Right atrium auricular region (tissue), 2 donors: ENCODE measurements around the gene VWA8. TPM values are rescaled to one million over a fixed set of nuclear protein-coding genes. Genes with fewer than 3 reads are reported as not detected.
A peak's percentile ranks its signal among the peaks of the same experiment; 100 is the strongest.

Experiments used
- DNase-seq: peaks from one replicate; pipeline ENCODE4 v3.0.0-alpha.2; 2019; ENCODE audit warnings: low spot score
- H3K27ac ChIP-seq, 2 donors: fragments of 200-600 bp; sonication (generic); 1 replicate in 1 of 2; 2 replicates in 1 of 2; pipeline ENCODE4 v1.5.1; 2016 to 2019
- H3K27me3 ChIP-seq, 2 donors: fragments of 200-600 bp; sonication (generic); one replicate each; pipeline versions ENCODE4 v1.5.1 to v1.6.0; 2017 to 2019
- H3K36me3 ChIP-seq: fragments of 200-600 bp; sonication (generic); one replicate; pipeline ENCODE4 v1.5.1; 2016
- H3K4me1 ChIP-seq, 2 donors: fragments of 200-600 bp; sonication (generic); one replicate each; pipeline versions ENCODE4 v1.5.1 to v1.6.0; 2017 to 2019
- H3K4me3 ChIP-seq, 2 donors: fragments of 200-600 bp; sonication (generic); 1 replicate in 1 of 2; 2 replicates in 1 of 2; pipeline ENCODE4 v1.5.1; 2017 to 2019; ENCODE audit warnings: mild to moderate bottlenecking in 1 of 2, moderate library complexity in 1 of 2
- H3K9me3 ChIP-seq, 2 donors: fragments of 200-600 bp; sonication (generic); one replicate each; pipeline ENCODE4 v1.5.1; 2019
- total RNA-seq, 2 donors: library from RNA; depleted of rRNA; stranded (reverse); fragments of >200 nt; gene quantifications; one replicate each; pipeline ENCODE4 v1.1.0, GENCODE V29; 2016
- TF ChIP-seq, protein P1 (sequence below), 2 donors: fragments of 200-600 bp; sonication (generic); IDR thresholded peaks; one replicate each; pipeline ENCODE4 v1.5.1; 2019; ENCODE audit warnings: antibody characterized with exemption in 2 of 2

The VWA8 gene
- total RNA-seq, 2 donors from 2014 or later = 25.9 to 32.8 TPM

DNA sequence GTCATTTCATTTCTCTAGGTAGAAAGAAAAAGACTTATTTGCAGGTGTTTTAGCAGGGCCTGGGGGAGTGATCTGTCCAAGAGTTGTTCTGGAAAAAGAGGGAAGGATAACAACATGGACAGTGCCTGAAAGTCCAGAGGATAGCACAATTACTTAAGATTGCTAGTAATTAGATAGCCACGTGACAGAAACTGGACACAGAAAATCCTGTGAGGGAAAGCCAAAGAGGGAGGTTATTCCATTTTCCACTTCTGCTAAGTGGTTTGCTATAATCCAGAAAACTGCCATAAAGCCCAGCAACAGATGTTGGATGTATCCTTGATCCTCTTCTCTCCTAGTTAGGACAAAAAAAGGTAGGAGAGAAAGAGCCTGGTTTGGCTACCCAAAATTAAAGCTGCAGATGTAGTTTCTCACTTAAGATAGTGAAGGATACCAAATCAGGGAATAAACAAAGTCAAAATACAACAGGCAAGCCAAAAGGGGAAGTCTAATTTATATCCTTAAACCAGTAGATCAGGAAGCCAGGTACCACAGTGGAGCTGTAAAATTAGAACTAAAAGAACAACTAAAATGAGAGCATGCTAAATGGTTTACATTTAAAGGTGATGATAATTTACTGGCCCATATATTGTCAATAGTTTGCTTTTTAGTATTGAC, 140.2 kb downstream of the VWA8 start:
- no peaks in the 10 kb centered on the region for H3K4me1 ChIP-seq
- no peak overlapping the region for H3K27ac ChIP-seq
- H3K9me3 ChIP-seq = no peaks in the 10 kb centered on the region
- DNase-seq = no peak
- TF ChIP-seq, protein P1, sequence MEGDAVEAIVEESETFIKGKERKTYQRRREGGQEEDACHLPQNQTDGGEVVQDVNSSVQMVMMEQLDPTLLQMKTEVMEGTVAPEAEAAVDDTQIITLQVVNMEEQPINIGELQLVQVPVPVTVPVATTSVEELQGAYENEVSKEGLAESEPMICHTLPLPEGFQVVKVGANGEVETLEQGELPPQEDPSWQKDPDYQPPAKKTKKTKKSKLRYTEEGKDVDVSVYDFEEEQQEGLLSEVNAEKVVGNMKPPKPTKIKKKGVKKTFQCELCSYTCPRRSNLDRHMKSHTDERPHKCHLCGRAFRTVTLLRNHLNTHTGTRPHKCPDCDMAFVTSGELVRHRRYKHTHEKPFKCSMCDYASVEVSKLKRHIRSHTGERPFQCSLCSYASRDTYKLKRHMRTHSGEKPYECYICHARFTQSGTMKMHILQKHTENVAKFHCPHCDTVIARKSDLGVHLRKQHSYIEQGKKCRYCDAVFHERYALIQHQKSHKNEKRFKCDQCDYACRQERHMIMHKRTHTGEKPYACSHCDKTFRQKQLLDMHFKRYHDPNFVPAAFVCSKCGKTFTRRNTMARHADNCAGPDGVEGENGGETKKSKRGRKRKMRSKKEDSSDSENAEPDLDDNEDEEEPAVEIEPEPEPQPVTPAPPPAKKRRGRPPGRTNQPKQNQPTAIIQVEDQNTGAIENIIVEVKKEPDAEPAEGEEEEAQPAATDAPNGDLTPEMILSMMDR (IDR thresholded peaks at IDR 0.05) = no peak
- no peak overlapping the region for H3K4me3 ChIP-seq
- H3K36me3 ChIP-seq = peaks cover 13% of the 10 kb centered on the region
- H3K27me3 ChIP-seq = no peaks in the 10 kb centered on the region

DNA sequence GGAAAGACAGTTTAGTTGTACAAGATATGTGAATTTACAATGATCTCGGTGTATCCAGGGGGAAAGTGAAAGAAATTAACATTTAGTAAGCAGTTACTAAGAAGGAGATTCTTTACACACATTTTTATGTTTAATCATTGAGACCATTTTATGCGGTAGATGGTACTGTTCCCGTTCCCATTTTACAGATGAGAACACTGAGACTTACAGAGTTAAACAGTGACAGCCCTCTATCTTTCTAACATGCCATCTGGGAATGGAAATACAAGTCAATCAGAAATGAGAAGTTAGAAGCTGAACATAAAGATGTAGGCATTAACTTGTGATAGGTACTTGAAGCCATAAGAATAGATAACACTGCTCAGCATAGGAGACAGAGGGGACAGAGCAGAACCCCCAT, 144.9 kb downstream of the VWA8 start:
- TF ChIP-seq, protein P1 (IDR thresholded peaks at IDR 0.05) = no peak
- peaks cover 19% of the 10 kb centered on the region for H3K36me3 ChIP-seq
- H3K27ac ChIP-seq = no peak overlapping the region
- peaks cover 0 to 6% of the 10 kb centered on the region in 2 donors for H3K9me3 ChIP-seq
- no peak for DNase-seq
- peaks cover 0 to 9% of the 10 kb centered on the region in 2 donors for H3K4me1 ChIP-seq
- H3K27me3 ChIP-seq = no peaks in the 10 kb centered on the region
- no peak overlapping the region for H3K4me3 ChIP-seq

DNA sequence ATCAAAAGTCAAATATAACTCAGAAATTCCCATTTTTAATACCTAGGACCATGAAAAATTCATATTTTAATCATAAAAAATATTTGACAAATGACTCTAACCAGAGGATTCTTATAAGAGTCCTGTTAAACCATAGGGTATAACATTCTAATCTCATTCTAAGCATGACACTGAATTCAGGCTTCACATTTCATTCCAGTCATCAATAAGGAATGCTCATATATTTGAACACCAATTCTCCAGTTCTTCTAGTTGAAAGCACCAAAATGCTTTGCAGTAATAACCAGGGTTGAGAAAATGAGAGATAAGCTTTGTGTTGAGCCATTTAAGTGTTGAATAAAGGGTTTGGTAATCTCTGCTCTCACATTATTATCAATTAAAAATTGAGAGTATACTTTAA, 147.5 kb downstream of the VWA8 start:
- TF ChIP-seq, protein P1 (IDR thresholded peaks at IDR 0.05) = no peak
- Histone ChIP-seq H3K4me1 (peaks cover 0 to 9% of the 10 kb centered on the region in 2 donors), H3K27ac (no peak overlapping the region), H3K36me3 (peaks cover 24% of the 10 kb centered on the region), H3K4me3 (no peak overlapping the region), H3K27me3 (no peaks in the 10 kb centered on the region), H3K9me3 (peaks cover 0 to 6% of the 10 kb centered on the region in 2 donors)
- DNase-seq = no peak

DNA sequence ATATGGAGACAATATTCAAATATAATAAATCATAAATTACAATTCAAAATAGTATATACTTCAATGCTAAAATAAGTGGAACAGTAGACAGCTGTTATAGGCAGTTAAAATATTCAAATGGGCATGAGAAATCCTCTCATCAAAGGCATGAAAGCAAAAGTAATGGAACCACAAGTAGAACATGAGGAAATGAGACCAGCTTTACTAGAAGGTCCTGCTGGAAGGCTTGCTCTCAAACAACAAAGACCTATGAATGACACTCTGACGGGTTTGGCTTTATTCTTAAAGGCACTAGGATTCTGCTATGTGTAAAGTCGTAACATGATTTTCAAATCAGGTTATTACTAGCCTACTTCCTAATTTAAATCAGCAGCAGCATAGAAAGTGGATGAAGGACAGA, 148.1 kb downstream of the VWA8 start:
- no peak overlapping the region for H3K4me3 ChIP-seq
- DNase-seq = no peak
- peaks cover 0 to 9% of the 10 kb centered on the region in 2 donors for H3K4me1 ChIP-seq
- TF ChIP-seq, protein P1 (IDR thresholded peaks at IDR 0.05) = no peak
- peaks cover 18% of the 10 kb centered on the region for H3K36me3 ChIP-seq
- peaks cover 0 to 6% of the 10 kb centered on the region in 2 donors for H3K9me3 ChIP-seq
- H3K27ac ChIP-seq = no peak overlapping the region
- no peaks in the 10 kb centered on the region for H3K27me3 ChIP-seq

DNA sequence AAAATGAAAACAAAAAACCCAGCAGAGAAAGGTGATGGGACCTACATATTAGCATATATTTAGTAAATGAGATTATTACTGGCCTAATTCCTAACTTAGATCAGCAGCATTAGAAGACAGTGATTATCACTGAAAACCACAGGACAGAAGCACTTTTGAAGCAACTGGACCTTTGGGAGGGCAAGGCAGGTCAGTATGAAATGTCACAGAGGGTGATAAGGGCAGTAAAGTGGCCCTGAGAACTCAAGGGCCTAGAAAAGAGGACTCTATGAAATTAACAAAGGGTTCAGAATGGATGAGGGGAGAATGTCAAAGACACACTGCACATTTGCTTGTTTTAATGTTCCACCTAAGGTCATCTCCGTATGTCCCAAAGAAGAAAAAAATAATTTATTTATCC, 148.7 kb downstream of the VWA8 start:
- Histone ChIP-seq H3K4me1 (peaks cover 0 to 9% of the 10 kb centered on the region in 2 donors), H3K27ac (peak overlapping the region in 1 of 2 donors; percentile 55), H3K36me3 (peaks cover 15% of the 10 kb centered on the region), H3K27me3 (no peaks in the 10 kb centered on the region), H3K9me3 (peaks cover 0 to 6% of the 10 kb centered on the region in 2 donors), H3K4me3 (no peak overlapping the region)
- TF ChIP-seq, protein P1 (IDR thresholded peaks at IDR 0.05) = no peak
- no peak for DNase-seq

DNA sequence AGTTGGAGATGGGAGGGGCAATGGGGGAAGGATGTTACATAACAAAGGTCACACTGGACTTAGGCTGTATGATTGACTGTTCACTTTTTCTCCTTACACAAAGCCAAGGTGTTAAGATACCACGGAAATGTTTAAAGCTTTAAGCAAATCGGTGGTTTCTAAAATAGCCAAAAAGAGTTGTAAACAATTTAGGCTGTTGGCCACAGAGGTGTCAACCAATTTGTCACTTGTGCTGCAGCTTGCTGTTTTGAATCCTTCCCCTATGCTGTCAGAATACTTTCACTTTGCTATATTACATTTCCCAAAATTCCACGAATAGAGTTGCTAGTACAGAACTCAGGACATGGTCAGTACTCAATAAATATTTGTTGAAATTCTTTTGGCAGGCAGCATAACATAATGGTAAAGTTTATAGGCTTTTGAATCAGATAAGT, 149.3 kb downstream of the VWA8 start:
- Histone ChIP-seq H3K27me3 (no peaks in the 10 kb centered on the region), H3K4me1 (peaks cover 0 to 9% of the 10 kb centered on the region in 2 donors), H3K9me3 (peaks cover 0 to 6% of the 10 kb centered on the region in 2 donors), H3K36me3 (peaks cover 15% of the 10 kb centered on the region), H3K27ac (peak overlapping the region in 1 of 2 donors; percentile 55), H3K4me3 (no peak overlapping the region)
- TF ChIP-seq, protein P1 (IDR thresholded peaks at IDR 0.05) = no peak
- no peak for DNase-seq
